Iris pigment epithelial cell (primary cell): Measurements from ENCODE around the gene ERCC6L.

Experiments used
- DNase-seq: peaks from one replicate; pipeline ENCODE4 v3.0.0-alpha.2; 2011; ENCODE audit warnings: low read depth

Gene ERCC6L

GRCh38 chrX:72238721-72239475 is at the start of gene ERCC6L:
Gene ERCC6L, minus strand, starts transcription at chrX:72239027. Its CDS starts 116 bp downstream, at chrX:72238911.
- DNase-seq = peak; percentile 85

GRCh38 chrX:72282302-72282701 is 43.5 kb upstream of the ERCC6L start:
- no peak for DNase-seq

- no peak for DNase-seq
Measured at GRCh38 chrX:72280321-72280845, 41.6 kb upstream of the ERCC6L start.

GRCh38 chrX:72276478-72276953 is 37.7 kb upstream of the ERCC6L start:
- DNase-seq = no peak

- DNase-seq = peak; percentile 46
Measured at GRCh38 chrX:72274526-72274925, 35.7 kb upstream of the ERCC6L start.

GRCh38 chrX:72273718-72274117 is 34.9 kb upstream of the ERCC6L start:
- DNase-seq = no peak

- DNase-seq = peak; percentile 71
Measured at GRCh38 chrX:72272868-72273267, 34.0 kb upstream of the ERCC6L start.

GRCh38 chrX:72271812-72272211 is 33.0 kb upstream of the ERCC6L start:
- DNase-seq = no peak

GRCh38 chrX:72271091-72271788 is 32.4 kb upstream of the ERCC6L start:
- DNase-seq = no peak

GRCh38 chrX:72270316-72270866 is 31.6 kb upstream of the ERCC6L start:
- no peak for DNase-seq

- DNase-seq = peak; percentile 66
Measured at GRCh38 chrX:72269671-72270251, 30.9 kb upstream of the ERCC6L start.

GRCh38 chrX:72268597-72269365 is 30.0 kb upstream of the ERCC6L start:
- peak; percentile 92 for DNase-seq

GRCh38 chrX:72265263-72265662 is 26.4 kb upstream of the ERCC6L start:
- DNase-seq = no peak

GRCh38 chrX:72262077-72262476 is 23.2 kb upstream of the ERCC6L start:
- no peak for DNase-seq

GRCh38 chrX:72260448-72260847 is 21.6 kb upstream of the ERCC6L start:
- no peak for DNase-seq

- DNase-seq = peak; percentile 85
Measured at GRCh38 chrX:72258174-72258573, 19.3 kb upstream of the ERCC6L start.

GRCh38 chrX:72255864-72256263 is 17.0 kb upstream of the ERCC6L start:
- DNase-seq = no peak

GRCh38 chrX:72255445-72255844 is 16.6 kb upstream of the ERCC6L start:
- DNase-seq = no peak

GRCh38 chrX:72254816-72255215 is 16.0 kb upstream of the ERCC6L start:
- DNase-seq = no peak

GRCh38 chrX:72253686-72254085 is 14.9 kb upstream of the ERCC6L start:
- no peak for DNase-seq

- DNase-seq = peak; percentile 53
Measured at GRCh38 chrX:72247206-72247942, 8.5 kb upstream of the ERCC6L start.
